CD14-positive monocyte (primary cell): ENCODE data around the gene HECW1. TPM values are rescaled to one million over a fixed set of nuclear protein-coding genes. Genes with fewer than 3 reads are reported as not detected.

Experiments used
- DNase-seq, 3 donors: peaks; one replicate each; pipeline ENCODE4 v3.0.0-alpha.2; 2011 to 2022
- H2AFZ ChIP-seq: 2 replicates; pipeline ENCODE4 v1.6.0; 2012; ENCODE audit warnings: mild to moderate bottlenecking, low read depth, low read length, inconsistent platforms; ENCODE audit not compliant: insufficient read depth, poor library complexity, severe bottlenecking
- H3K27ac ChIP-seq, 2 donors: 1 replicate in 1 of 2; 2 replicates in 1 of 2; pipeline ENCODE4 v1.5.1; 2012 to 2013; ENCODE audit warnings: low read length in 2 of 2, control low read depth in 1 of 2, inconsistent platforms in 1 of 2, low read depth in 1 of 2, mild to moderate bottlenecking in 1 of 2
- H3K27me3 ChIP-seq, 2 donors: one replicate each; pipeline versions ENCODE4 v1.6.0 to v1.6.1; 2011 to 2013; ENCODE audit warnings: low read length in 2 of 2; ENCODE audit not compliant: control insufficient read depth in 2 of 2, insufficient read depth in 2 of 2
- H3K36me3 ChIP-seq, 2 donors: replicated peaks in 1 of 2; 1 replicate in 1 of 2; 2 replicates in 1 of 2; pipeline versions ENCODE4 v1.5.1 to v1.6.1; 2012 to 2013; ENCODE audit warnings: low read length in 2 of 2, control low read depth in 1 of 2, inconsistent platforms in 1 of 2, mild to moderate bottlenecking in 1 of 2; ENCODE audit not compliant: insufficient read depth in 2 of 2, control insufficient read depth in 1 of 2
- H3K4me1 ChIP-seq, 2 donors: 1 replicate in 1 of 2; 2 replicates in 1 of 2; pipeline versions ENCODE4 v1.5.1 to v1.6.1; 2012 to 2013; ENCODE audit warnings: low read length in 2 of 2, control low read depth in 1 of 2, inconsistent platforms in 1 of 2, mild to moderate bottlenecking in 1 of 2, moderate library complexity in 1 of 2; ENCODE audit not compliant: insufficient read depth in 2 of 2, control insufficient read depth in 1 of 2
- H3K4me2 ChIP-seq: replicated peaks from 2 replicates; pipeline ENCODE3; 2012; ENCODE audit warnings: low read length, moderate library complexity, mild to moderate bottlenecking; ENCODE audit not compliant: poor library complexity, severe bottlenecking; ENCODE audit errors: extremely low read depth
- H3K4me3 ChIP-seq, 3 experiments: fragments of 200-600 bp in 1 of 3; sonication (generic) in 1 of 3; replicated peaks in 1 of 3; 1 replicate in 2 of 3; 2 replicates in 1 of 3; pipeline ENCODE4 v1.5.1; 2011 to 2013; ENCODE audit warnings: low read length in 3 of 3, mild to moderate bottlenecking in 3 of 3, control low read depth in 2 of 3, low read depth in 2 of 3, inconsistent platforms in 1 of 3, moderate library complexity in 1 of 3
- H3K79me2 ChIP-seq: 2 replicates; pipeline ENCODE4 v1.6.0; 2012; ENCODE audit warnings: mild to moderate bottlenecking, control low read depth, inconsistent platforms, low read length, moderate library complexity; ENCODE audit not compliant: insufficient read depth
- H3K9ac ChIP-seq: 2 replicates; pipeline ENCODE4 v1.6.0; 2017; ENCODE audit warnings: low read length, mild to moderate bottlenecking; ENCODE audit not compliant: insufficient read depth, poor library complexity, severe bottlenecking
- H3K9me3 ChIP-seq, 2 donors: replicated peaks in 1 of 2; 1 replicate in 1 of 2; 2 replicates in 1 of 2; pipeline versions ENCODE4 v1.5.1 to v1.6.1; 2012 to 2013; ENCODE audit warnings: low read length in 2 of 2, control low read depth in 1 of 2; ENCODE audit not compliant: control insufficient read depth in 1 of 2, insufficient read depth in 1 of 2
- H4K20me1 ChIP-seq: 2 replicates; pipeline ENCODE4 v1.6.0; 2012; ENCODE audit warnings: mild to moderate bottlenecking, low read length, control low read depth, moderate library complexity; ENCODE audit not compliant: insufficient read depth
- H3K27ac Mint-ChIP-seq, 7 donors: one replicate each; pipeline ENCODE4 v1.8.0; 2020; ENCODE audit warnings: mild to moderate bottlenecking in 7 of 7, mixed read lengths in 7 of 7, moderate library complexity in 6 of 7, inconsistent platforms in 2 of 7
- H3K27me3 Mint-ChIP-seq, 3 donors: one replicate each; pipeline ENCODE4 v1.8.0; 2021 to 2022; ENCODE audit warnings: low read depth in 3 of 3, mild to moderate bottlenecking in 3 of 3, mixed read lengths in 3 of 3, moderate library complexity in 3 of 3, inconsistent platforms in 1 of 3
- H3K36me3 Mint-ChIP-seq, 2 donors: one replicate each; pipeline ENCODE4 v1.8.0; 2020; ENCODE audit warnings: mixed read lengths in 2 of 2, inconsistent platforms in 1 of 2, mild to moderate bottlenecking in 1 of 2
- H3K4me1 Mint-ChIP-seq: one replicate; pipeline ENCODE4 v1.8.0; 2020; ENCODE audit warnings: mild to moderate bottlenecking, mixed read lengths
- H3K4me3 Mint-ChIP-seq, 2 donors: one replicate each; pipeline ENCODE4 v1.8.0; 2020; ENCODE audit warnings: mild to moderate bottlenecking in 2 of 2, mixed read lengths in 2 of 2, moderate library complexity in 1 of 2
- H3K9me3 Mint-ChIP-seq, 7 donors: one replicate each; pipeline ENCODE4 v1.8.0; 2020 to 2022; ENCODE audit warnings: mixed read lengths in 7 of 7, mild to moderate bottlenecking in 6 of 7, moderate library complexity in 6 of 7, inconsistent platforms in 2 of 7
- CTCF ChIP-seq: fragments of 200-600 bp; IDR thresholded peaks from one replicate; pipeline ENCODE4 v1.8.0; 2022; ENCODE audit warnings: antibody characterized with exemption, mild to moderate bottlenecking
- WGBS: methylation state at CpG from one replicate; pipeline ENCODE4 v1.1.5; 2013; ENCODE audit warnings: missing lambda C conversion rate; ENCODE audit not compliant: insufficient coverage; 5-methylcytosine and 5-hydroxymethylcytosine counted together
- intact Hi-C, 2 donors: fragments of 100-400 bp; cut with micrococcal nuclease; formaldehyde crosslinking; loops; one replicate each; pipeline versions ENCODE4 v1.15.0 to v1.15.1; 2023
- polyA plus RNA-seq, 3 donors: library from polyadenylated mRNA; depleted of rRNA in 1 of 3; unstranded in 2 of 3; stranded (reverse) in 1 of 3; fragments of 300-500 nt in 2 of 3; fragments of >200 nt in 1 of 3; fragmentation: Illumina TruSeq in 2 of 3; gene quantifications; 1 replicate in 2 of 3; 2 replicates in 1 of 3; pipeline ENCODE4 v1.2.3, GENCODE V29; 2012 to 2021

HECW1 gene
- polyA plus RNA-seq, 3 donors = not detected

GRCh38 chr7:43390576-43390975 lies 278.1 kb downstream of the HECW1 start:
- no peak for DNase-seq
- H3K9ac ChIP-seq = no peak overlapping the region
- Mint-ChIP-seq H3K4me3 (no peak overlapping the region), H3K4me1 (no peaks in the 10 kb centered on the region), H3K36me3 (no peaks in the 10 kb centered on the region), H3K27ac (no peak overlapping the region), H3K27me3 (peaks cover 0 to 5% (median 0%) of the 10 kb centered on the region in 3 donors), H3K9me3 (peaks cover 6 to 17% (median 10%) of the 10 kb centered on the region in 7 donors)
- H3K36me3 ChIP-seq = no peaks in the 10 kb centered on the region
- intact Hi-C loops = no loop called here
- H2AFZ ChIP-seq = no peak overlapping the region
- H3K4me3 ChIP-seq = no peak overlapping the region
- no peak overlapping the region for H3K27ac ChIP-seq
- no CpG with 5 or more reads among the region's 1 CpG for WGBS
- no peaks in the 10 kb centered on the region for H4K20me1 ChIP-seq
- H3K4me2 ChIP-seq = no peak overlapping the region
- H3K27me3 ChIP-seq = no peaks in the 10 kb centered on the region
- peaks cover 0 to 7% of the 10 kb centered on the region in 2 donors for H3K9me3 ChIP-seq
- no peaks in the 10 kb centered on the region for H3K4me1 ChIP-seq
- no peak for TF ChIP-seq CTCF
- H3K79me2 ChIP-seq = no peaks in the 10 kb centered on the region

- Histone ChIP-seq H3K4me2 (no peak overlapping the region), H3K4me3 (no peak overlapping the region), H3K4me1 (no peaks in the 10 kb centered on the region), H3K79me2 (no peaks in the 10 kb centered on the region), H4K20me1 (no peaks in the 10 kb centered on the region), H2AFZ (no peak overlapping the region), H3K27me3 (no peaks in the 10 kb centered on the region), H3K9me3 (no peaks in the 10 kb centered on the region), H3K27ac (no peak overlapping the region), H3K9ac (no peak overlapping the region), H3K36me3 (no peaks in the 10 kb centered on the region)
- H3K9me3 Mint-ChIP-seq = peaks cover 0 to 9% (median 5%) of the 10 kb centered on the region in 7 donors
- peaks cover 0 to 5% (median 0%) of the 10 kb centered on the region in 3 donors for H3K27me3 Mint-ChIP-seq
- intact Hi-C loops = no loop called here
- no peak overlapping the region for H3K27ac Mint-ChIP-seq
- DNase-seq = no peak
- no peak overlapping the region for H3K4me3 Mint-ChIP-seq
- no peaks in the 10 kb centered on the region for H3K4me1 Mint-ChIP-seq
- no CpG with 5 or more reads among the region's 1 CpG for WGBS
- no peak for TF ChIP-seq CTCF
- no peaks in the 10 kb centered on the region for H3K36me3 Mint-ChIP-seq
Observed at GRCh38 chr7:43391518-43391917, 279.1 kb downstream of the HECW1 start.
